Small intestine (tissue), 7 donors: ENCODE measurements around the gene ISLR2. TPM values are rescaled to one million over a fixed set of nuclear protein-coding genes. Genes with fewer than 3 reads are reported as not detected.
A peak's percentile ranks its signal among the peaks of the same experiment; 100 is the strongest.

Source experiments
- DNase-seq, 2 donors: peaks; one replicate each; pipeline versions ENCODE4 v3.0.0 to v3.0.0-alpha.2; 2013
- FAIRE-seq: peaks from 2 replicates; lab custom pipeline; 2012; peaks lifted over from hg19 to GRCh38; lab: Jason Lieb, UNC
- H3K27ac ChIP-seq, 3 donors: one replicate each; pipeline ENCODE4 v1.5.1; 2013; ENCODE audit warnings: low read length in 2 of 3, mild to moderate bottlenecking in 2 of 3, control low read depth in 1 of 3, inconsistent platforms in 1 of 3, low read depth in 1 of 3, moderate library complexity in 1 of 3
- H3K27me3 ChIP-seq, 3 donors: one replicate each; pipeline ENCODE4 v1.6.1; 2013; ENCODE audit warnings: low read length in 3 of 3, inconsistent platforms in 1 of 3; ENCODE audit not compliant: control insufficient read depth in 3 of 3, insufficient read depth in 3 of 3
- H3K36me3 ChIP-seq, 3 donors: one replicate each; pipeline ENCODE4 v1.6.1; 2013; ENCODE audit warnings: low read length in 3 of 3, inconsistent platforms in 1 of 3, low read depth in 1 of 3, mild to moderate bottlenecking in 1 of 3, moderate library complexity in 1 of 3; ENCODE audit not compliant: control insufficient read depth in 3 of 3, insufficient read depth in 2 of 3
- H3K4me1 ChIP-seq, 3 donors: one replicate each; pipeline ENCODE4 v1.6.1; 2013; ENCODE audit warnings: low read length in 2 of 3, inconsistent platforms in 1 of 3, low read depth in 1 of 3, mild to moderate bottlenecking in 1 of 3, moderate library complexity in 1 of 3; ENCODE audit not compliant: control insufficient read depth in 3 of 3, insufficient read depth in 2 of 3
- H3K4me3 ChIP-seq, 3 donors: one replicate each; pipeline ENCODE4 v1.5.1; 2013; ENCODE audit warnings: low read length in 3 of 3, control low read depth in 1 of 3, inconsistent platforms in 1 of 3, low read depth in 1 of 3, mild to moderate bottlenecking in 1 of 3, moderate library complexity in 1 of 3
- H3K9me3 ChIP-seq, 2 donors: one replicate each; pipeline ENCODE4 v1.6.1; 2013; ENCODE audit warnings: low read depth in 1 of 2, low read length in 1 of 2; ENCODE audit not compliant: control insufficient read depth in 2 of 2, insufficient read depth in 1 of 2
- WGBS, 3 donors: extraction: QIAGEN DNeasy Blood & Tissue Kit; methylation state at CpG; one replicate each; pipeline ENCODE4 v1.1.7; 2013; 5-methylcytosine and 5-hydroxymethylcytosine counted together
- polyA plus RNA-seq, 4 donors: library from polyadenylated mRNA; stranded (reverse) in 3 of 4; unstranded in 1 of 4; fragments of 200-250 nt in 3 of 4; fragments of 120-200 nt in 1 of 4; gene quantifications; one replicate each; pipeline versions ENCODE4 v1.2.1 to v1.2.3, GENCODE V29; 2013
- donor health status: healthy with polysubstance abuse.
- donor health status: control.
- donor health status: control.
- donor health status: Bipolar disorder and iron deficiency.
- donor health status: healthy.

The ISLR2 gene
- polyA plus RNA-seq, 4 donors = 0.54 to 5.7 (median 1.1) TPM; not detected in 1

DNA sequence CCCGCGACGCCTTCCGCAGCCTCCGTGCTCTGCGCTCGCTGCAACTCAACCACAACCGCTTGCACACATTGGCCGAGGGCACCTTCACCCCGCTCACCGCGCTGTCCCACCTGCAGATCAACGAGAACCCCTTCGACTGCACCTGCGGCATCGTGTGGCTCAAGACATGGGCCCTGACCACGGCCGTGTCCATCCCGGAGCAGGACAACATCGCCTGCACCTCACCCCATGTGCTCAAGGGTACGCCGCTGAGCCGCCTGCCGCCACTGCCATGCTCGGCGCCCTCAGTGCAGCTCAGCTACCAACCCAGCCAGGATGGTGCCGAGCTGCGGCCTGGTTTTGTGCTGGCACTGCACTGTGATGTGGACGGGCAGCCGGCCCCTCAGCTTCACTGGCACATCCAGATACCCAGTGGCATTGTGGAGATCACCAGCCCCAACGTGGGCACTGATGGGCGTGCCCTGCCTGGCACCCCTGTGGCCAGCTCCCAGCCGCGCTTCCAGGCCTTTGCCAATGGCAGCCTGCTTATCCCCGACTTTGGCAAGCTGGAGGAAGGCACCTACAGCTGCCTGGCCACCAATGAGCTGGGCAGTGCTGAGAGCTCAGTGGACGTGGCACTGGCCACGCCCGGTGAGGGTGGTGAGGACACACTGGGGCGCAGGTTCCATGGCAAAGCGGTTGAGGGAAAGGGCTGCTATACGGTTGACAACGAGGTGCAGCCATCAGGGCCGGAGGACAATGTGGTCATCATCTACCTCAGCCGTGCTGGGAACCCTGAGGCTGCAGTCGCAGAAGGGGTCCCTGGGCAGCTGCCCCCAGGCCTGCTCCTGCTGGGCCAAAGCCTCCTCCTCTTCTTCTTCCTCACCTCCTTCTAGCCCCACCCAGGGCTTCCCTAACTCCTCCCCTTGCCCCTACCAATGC is 45.1 kb downstream of the ISLR2 start:
- Histone ChIP-seq H3K36me3 (peaks cover 0 to 6% (median 0%) of the 10 kb centered on the region in 3 donors), H3K27ac (no peak overlapping the region), H3K9me3 (no peaks in the 10 kb centered on the region), H3K4me3 (no peak overlapping the region), H3K4me1 (peaks cover 0 to 3% (median 0%) of the 10 kb centered on the region in 3 donors), H3K27me3 (no peaks in the 10 kb centered on the region)
- no peak for FAIRE-seq
- WGBS, 3 donors = 87 to 90% (median 88%) methylated on average over 45 of the region's 45 CpGs
- DNase-seq = no peak

DNA sequence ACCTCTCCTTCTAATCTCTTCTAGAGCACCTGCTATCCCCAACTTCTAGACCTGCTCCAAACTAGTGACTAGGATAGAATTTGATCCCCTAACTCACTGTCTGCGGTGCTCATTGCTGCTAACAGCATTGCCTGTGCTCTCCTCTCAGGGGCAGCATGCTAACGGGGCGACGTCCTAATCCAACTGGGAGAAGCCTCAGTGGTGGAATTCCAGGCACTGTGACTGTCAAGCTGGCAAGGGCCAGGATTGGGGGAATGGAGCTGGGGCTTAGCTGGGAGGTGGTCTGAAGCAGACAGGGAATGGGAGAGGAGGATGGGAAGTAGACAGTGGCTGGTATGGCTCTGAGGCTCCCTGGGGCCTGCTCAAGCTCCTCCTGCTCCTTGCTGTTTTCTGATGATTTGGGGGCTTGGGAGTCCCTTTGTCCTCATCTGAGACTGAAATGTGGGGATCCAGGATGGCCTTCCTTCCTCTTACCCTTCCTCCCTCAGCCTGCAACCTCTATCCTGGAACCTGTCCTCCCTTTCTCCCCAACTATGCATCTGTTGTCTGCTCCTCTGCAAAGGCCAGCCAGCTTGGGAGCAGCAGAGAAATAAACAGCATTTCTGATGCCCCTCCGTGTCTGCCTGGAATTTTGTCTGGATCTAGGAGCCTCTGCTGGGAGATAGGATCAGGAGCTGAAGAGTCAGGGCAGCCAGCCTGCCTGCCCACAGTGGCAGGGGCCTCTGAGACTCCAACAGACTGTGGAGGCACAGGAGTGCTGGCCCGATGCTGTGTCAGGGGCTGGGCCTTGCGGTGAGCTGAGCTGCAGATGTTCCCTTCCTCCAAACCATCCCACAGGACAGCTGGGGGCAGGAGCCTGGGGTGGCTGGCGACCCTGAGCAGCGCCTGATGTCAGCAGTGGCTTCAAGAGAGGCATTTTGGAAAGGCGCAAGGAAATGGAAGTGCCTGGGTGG is 46.2 kb downstream of the ISLR2 start:
- no peak for DNase-seq
- no peaks in the 10 kb centered on the region for H3K9me3 ChIP-seq
- H3K36me3 ChIP-seq = peaks cover 0 to 13% (median 0%) of the 10 kb centered on the region in 3 donors
- H3K4me3 ChIP-seq = no peak overlapping the region
- 66 to 81% (median 73%) methylated on average over 10 of the region's 10 CpGs for WGBS, 3 donors
- no peak for FAIRE-seq
- H3K4me1 ChIP-seq = peaks cover 0 to 3% (median 0%) of the 10 kb centered on the region in 3 donors
- no peak overlapping the region for H3K27ac ChIP-seq
- no peaks in the 10 kb centered on the region for H3K27me3 ChIP-seq

DNA sequence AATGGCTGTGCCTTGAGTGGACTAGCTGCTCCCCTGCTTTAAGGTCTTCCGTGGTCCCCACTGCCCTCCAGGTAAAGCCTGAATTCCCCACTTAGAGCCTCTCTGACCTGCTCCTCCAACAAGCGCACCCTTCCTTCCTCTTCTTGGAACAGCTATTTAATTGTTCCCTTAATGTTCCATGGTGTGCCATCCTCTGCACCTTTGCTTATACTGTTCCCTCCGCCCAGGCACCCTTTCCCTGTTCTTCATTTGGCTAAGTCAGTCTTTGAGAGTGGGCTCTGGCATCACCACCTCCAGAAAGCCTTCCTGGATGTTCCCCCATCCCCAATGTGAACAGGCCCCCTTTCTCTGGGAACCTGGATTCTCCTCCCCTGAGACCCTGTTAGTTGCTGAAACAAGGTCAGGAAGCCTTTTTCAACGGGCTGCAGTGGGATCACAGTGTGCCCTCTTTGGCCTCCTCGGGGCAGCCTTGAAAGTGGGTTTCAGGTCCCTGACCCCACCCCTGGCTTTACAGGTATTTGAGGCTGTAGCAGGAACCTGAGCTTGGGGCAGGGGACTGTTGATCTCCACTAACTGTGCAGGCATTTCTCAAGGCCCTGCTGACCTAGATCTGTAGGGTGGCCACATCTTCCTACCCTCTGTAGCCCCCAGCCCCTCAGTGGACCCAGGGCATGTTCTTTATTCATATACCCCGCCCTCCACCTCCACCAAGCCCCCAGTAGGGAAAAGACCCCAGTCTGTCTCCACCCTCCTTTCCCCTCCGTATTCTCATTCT is 48.1 kb downstream of the ISLR2 start:
- Histone ChIP-seq H3K9me3 (no peaks in the 10 kb centered on the region), H3K27me3 (no peaks in the 10 kb centered on the region), H3K4me3 (no peak overlapping the region), H3K27ac (no peak overlapping the region), H3K4me1 (no peaks in the 10 kb centered on the region), H3K36me3 (peaks cover 0 to 13% (median 0%) of the 10 kb centered on the region in 3 donors)
- WGBS, 3 donors = 73 to 85% (median 76%) methylated on average over 7 of the region's 7 CpGs
- DNase-seq = no peak
- FAIRE-seq = no peak

DNA sequence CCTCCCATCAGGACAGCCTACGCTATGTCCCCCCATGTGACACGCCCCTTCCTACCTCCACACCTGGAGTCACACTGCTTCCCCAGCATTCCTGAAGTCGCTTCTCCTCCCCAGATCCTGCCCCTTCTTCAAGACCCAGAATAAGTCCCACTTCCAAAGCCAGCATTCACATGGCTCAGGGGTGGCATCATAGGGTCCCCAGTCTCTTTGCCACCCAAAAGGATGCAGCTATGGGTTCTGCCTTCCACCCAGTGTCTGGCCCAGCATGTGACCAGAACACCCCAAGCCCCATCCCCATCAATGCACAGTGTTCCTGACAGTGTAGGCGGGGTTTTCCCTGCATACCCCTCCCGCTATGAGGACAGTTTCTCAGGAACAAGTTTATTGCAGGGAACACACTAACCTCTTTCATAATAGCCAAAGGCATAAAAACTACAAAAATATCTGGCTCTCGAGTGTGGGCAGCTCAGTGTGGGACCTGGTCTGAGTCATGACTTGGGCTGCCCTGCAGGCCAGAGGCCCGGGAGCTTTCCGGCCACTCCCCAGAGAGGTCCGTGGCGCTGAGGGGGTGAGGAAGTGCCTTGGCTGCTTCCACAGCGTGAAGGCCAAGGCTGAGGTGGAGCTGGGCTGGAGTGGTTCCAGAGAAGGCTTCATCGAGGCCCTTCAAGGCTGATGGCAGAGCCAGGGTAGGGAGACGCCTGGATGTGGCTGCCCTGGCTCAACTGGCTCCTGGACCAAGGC is 48.9 kb downstream of the ISLR2 start:
- H3K4me1 ChIP-seq = no peaks in the 10 kb centered on the region
- peaks cover 0 to 15% (median 0%) of the 10 kb centered on the region in 3 donors for H3K36me3 ChIP-seq
- DNase-seq (no peak), FAIRE-seq (no peak)
- no peak overlapping the region for H3K4me3 ChIP-seq
- 33 to 45% (median 39%) methylated on average over 13 of the region's 13 CpGs for WGBS, 3 donors
- H3K27me3 ChIP-seq = no peaks in the 10 kb centered on the region
- peak overlapping the region in 1 of 3 donors; percentile 27 for H3K27ac ChIP-seq
- no peaks in the 10 kb centered on the region for H3K9me3 ChIP-seq

DNA sequence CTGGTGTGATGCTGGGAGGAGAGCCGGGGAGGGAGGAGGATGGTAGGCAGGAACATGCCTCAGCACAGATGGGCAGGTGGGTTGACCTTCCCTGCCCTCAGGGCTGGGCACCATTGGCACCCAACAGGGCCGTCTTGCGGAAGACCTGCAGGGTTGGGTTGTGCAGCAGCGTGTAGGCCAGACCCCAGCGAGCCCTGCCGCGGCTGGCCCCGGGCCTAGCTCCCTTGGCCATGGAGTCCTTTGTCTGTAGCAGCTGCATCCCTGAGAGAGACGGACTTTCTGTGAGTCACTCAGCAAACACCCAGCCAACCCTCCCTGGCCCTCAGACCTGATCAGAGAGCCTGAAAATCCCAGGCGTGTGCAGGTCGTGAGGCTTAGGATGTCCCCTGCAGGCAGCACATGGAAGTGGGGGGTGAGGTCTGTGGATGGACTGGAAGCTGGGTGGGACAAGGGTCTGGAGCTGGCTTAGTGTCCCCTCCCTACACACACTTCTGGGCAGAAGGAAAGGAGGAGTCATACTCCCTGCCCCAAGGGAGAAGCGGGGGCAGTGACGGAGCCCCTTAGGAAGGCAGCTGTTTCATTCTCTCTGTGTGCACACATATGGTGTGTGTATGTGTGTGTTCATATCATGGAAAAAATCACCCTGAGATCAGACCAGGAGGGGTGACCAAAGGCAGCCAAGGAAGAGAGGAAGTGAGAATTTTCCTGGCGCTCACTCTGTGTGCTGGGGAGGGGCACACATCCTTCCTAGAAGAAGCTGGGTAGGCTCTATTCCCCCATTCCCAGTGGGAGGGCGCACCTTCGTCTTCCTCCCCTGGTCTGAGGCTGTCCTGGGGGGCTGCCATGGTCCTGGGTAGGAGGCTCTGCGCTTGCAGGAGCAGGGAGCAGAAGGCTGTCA is 49.8 kb downstream of the ISLR2 start:
- 68 to 90% (median 84%) methylated on average over 16 to 17 of the region's 17 CpGs for WGBS, 3 donors

DNA sequence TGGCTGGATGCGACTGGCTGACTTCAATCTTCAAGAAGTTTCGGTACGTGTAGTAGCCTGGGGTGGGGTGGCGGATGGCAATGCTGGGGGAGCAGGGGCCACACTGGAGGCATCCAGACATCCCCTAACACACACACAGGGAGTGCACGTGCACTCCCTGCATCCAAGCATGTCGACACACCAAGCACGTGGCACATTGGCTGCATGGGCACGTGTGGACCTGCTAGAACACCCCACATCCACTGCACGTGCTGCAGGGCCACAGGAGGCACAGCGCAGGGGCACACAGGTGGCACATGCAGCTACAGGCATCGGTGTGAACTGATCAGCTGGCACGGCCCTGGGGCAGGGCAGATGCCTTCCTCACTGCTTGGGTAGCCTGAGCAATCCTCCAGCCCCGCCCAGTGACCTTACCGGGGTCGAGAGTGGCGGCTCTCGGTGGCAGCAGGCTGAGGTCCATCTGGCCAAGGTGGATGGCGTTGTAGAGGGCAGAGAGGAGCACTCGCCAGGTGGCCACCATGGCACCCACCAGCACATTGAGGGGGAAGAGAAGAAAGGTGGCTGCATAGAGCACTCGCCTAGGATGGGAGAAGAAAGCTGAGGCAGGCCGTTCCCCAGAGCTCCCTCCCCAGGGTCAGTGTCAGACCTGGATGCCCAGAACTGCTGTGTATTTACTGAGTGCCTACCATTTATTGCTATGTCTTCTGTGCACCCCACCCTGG is 50.7 kb downstream of the ISLR2 start:
- Histone ChIP-seq H3K4me3 (no peak overlapping the region), H3K36me3 (peaks cover 0 to 10% (median 0%) of the 10 kb centered on the region in 3 donors), H3K27me3 (no peaks in the 10 kb centered on the region), H3K27ac (no peak overlapping the region), H3K4me1 (no peaks in the 10 kb centered on the region), H3K9me3 (no peaks in the 10 kb centered on the region)
- WGBS, 3 donors = 67 to 81% (median 68%) methylated on average over 21 of the region's 21 CpGs
- DNase-seq (no peak), FAIRE-seq (no peak)

More for the DNA sequence above, 49.8 kb downstream of the ISLR2 start:
- no peaks in the 10 kb centered on the region for H3K4me1 ChIP-seq
- H3K36me3 ChIP-seq = peaks cover 0 to 14% (median 0%) of the 10 kb centered on the region in 3 donors
- no peak overlapping the region for H3K4me3 ChIP-seq
- DNase-seq (no peak), FAIRE-seq (no peak)
- H3K9me3 ChIP-seq = no peaks in the 10 kb centered on the region
- H3K27me3 ChIP-seq = no peaks in the 10 kb centered on the region
- peak overlapping the region in 2 of 3 donors; percentile 4 to 26 for H3K27ac ChIP-seq
